ENCODE results near the gene NIFK.

NIFK gene

GRCh38 chr2:121736462-121737336, at the start of gene NIFK:
TSS of gene NIFK (minus strand) at chr2:121736875. CDS start at chr2:121736850, 25 bp downstream.
- DNase-seq (ENCODE audit: low read depth in 2 of 2), result peak; percentile 100

- no peak for DNase-seq (ENCODE audit: low read depth in 2 of 2)
Measured at GRCh38 chr2:121783180-121783579, 46.5 kb upstream of the NIFK start.

GRCh38 chr2:121778741-121779487, 42.2 kb upstream of the NIFK start:
- no peak for DNase-seq (ENCODE audit: low read depth in 2 of 2)

GRCh38 chr2:121777699-121778058, 41.0 kb upstream of the NIFK start:
- DNase-seq (ENCODE audit: low read depth in 2 of 2), result no peak

GRCh38 chr2:121776885-121777698, 40.4 kb upstream of the NIFK start:
- no peak for DNase-seq (ENCODE audit: low read depth in 2 of 2)

- no peak for DNase-seq (ENCODE audit: low read depth in 2 of 2)
Measured at GRCh38 chr2:121776361-121776760, 39.7 kb upstream of the NIFK start.

GRCh38 chr2:121774235-121774634, 37.6 kb upstream of the NIFK start:
- no peak for DNase-seq (ENCODE audit: low read depth in 2 of 2)

- no peak for DNase-seq (ENCODE audit: low read depth in 2 of 2)
Measured at GRCh38 chr2:121771976-121772742, 35.5 kb upstream of the NIFK start.

- no peak for DNase-seq (ENCODE audit: low read depth in 2 of 2)
Measured at GRCh38 chr2:121768143-121768755, 31.6 kb upstream of the NIFK start.

- no peak for DNase-seq (ENCODE audit: low read depth in 2 of 2)
Measured at GRCh38 chr2:121766624-121767023, 29.9 kb upstream of the NIFK start.

- DNase-seq (ENCODE audit: low read depth in 2 of 2), result no peak
Measured at GRCh38 chr2:121764681-121765228, 28.1 kb upstream of the NIFK start.

GRCh38 chr2:121755237-121756111, 18.8 kb upstream of the NIFK start, which contains the start of gene TSN:
TSS of gene TSN (plus strand) at chr2:121755651. CDS start at chr2:121755780, 129 bp downstream.
- DNase-seq (ENCODE audit: low read depth in 2 of 2), result peak; percentile 95 to 97

- no peak for DNase-seq (ENCODE audit: low read depth in 2 of 2)
Measured at GRCh38 chr2:121754851-121755236, 18.2 kb upstream of the NIFK start.

GRCh38 chr2:121748202-121748601, 11.5 kb upstream of the NIFK start:
- no peak for DNase-seq (ENCODE audit: low read depth in 2 of 2)

GRCh38 chr2:121746071-121746578, 9.4 kb upstream of the NIFK start:
- peak; percentile 26 to 35 for DNase-seq (ENCODE audit: low read depth in 2 of 2)

- DNase-seq (ENCODE audit: low read depth in 2 of 2), result no peak
Measured at GRCh38 chr2:121741450-121741849, 4.8 kb upstream of the NIFK start.

- no peak for DNase-seq (ENCODE audit: low read depth in 2 of 2)
Measured at GRCh38 chr2:121740973-121741372, 4.3 kb upstream of the NIFK start.

- no peak for DNase-seq (ENCODE audit: low read depth in 2 of 2)
Measured at GRCh38 chr2:121736140-121736461, 574 bp downstream of the NIFK start.

- DNase-seq (ENCODE audit: low read depth in 2 of 2), result no peak
Measured at GRCh38 chr2:121735518-121736074, 1.1 kb downstream of the NIFK start.
